IPS-18a (cell line): ENCODE data around the gene ELANE.

Source experiments
- H3K27ac ChIP-seq: one replicate; pipeline ENCODE4 v1.5.1; 2013; ENCODE audit warnings: low read length
- H3K27me3 ChIP-seq: one replicate; pipeline ENCODE4 v1.6.1; 2013; ENCODE audit warnings: mild to moderate bottlenecking, low read length; ENCODE audit not compliant: control insufficient read depth, insufficient read depth
- H3K36me3 ChIP-seq: one replicate; pipeline ENCODE4 v1.6.1; 2013; ENCODE audit warnings: low read depth, low read length; ENCODE audit not compliant: control insufficient read depth
- H3K4me1 ChIP-seq: one replicate; pipeline ENCODE4 v1.6.1; 2013; ENCODE audit warnings: low read depth, low read length; ENCODE audit not compliant: control insufficient read depth
- H3K4me3 ChIP-seq: one replicate; pipeline ENCODE4 v1.5.1; 2013; ENCODE audit warnings: low read length
- H3K9ac ChIP-seq: one replicate; pipeline ENCODE4 v1.6.1; 2013; ENCODE audit warnings: mild to moderate bottlenecking, low read length, moderate library complexity
- H3K9me3 ChIP-seq: one replicate; pipeline ENCODE4 v1.6.1; 2013; ENCODE audit warnings: low read depth, low read length; ENCODE audit not compliant: control insufficient read depth

ELANE gene

DNA sequence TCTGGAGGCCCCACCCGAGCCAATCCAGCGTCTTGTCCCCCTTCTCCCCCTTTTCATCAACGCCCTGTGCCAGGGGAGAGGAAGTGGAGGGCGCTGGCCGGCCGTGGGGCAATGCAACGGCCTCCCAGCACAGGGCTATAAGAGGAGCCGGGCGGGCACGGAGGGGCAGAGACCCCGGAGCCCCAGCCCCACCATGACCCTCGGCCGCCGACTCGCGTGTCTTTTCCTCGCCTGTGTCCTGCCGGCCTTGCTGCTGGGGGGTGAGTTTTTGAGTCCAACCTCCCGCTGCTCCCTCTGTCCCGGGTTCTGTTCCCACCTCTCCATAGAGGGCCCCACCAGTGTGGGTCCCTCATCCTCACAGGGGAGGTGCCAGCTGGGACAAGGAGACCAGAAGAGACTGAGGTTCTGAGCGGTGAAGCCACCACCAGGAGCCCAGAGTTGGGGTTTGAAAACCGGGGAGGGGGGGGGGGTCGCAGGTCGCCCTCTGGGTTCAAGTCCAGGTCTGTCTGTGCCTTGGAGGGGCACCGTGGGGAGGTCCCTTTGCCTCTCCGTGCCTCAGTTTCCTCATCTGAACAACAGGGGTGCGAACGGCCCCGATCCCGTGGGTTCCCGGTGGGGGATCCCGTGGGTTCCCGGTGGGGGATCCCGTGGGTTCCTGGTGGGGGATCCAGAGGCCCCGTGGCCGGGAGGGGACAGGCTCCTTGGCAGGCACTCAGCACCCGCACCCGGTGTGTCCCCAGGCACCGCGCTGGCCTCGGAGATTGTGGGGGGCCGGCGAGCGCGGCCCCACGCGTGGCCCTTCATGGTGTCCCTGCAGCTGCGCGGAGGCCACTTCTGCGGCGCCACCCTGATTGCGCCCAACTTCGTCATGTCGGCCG lies at the start of gene ELANE:
TSS of gene ELANE (plus strand) at position 168 of the 878 bp plus-strand sequence. CDS start at position 194, 26 bp downstream.
- H3K36me3 ChIP-seq: no peaks in the 10 kb centered on the region
- no peaks in the 10 kb centered on the region for H3K27me3 ChIP-seq
- no peaks in the 10 kb centered on the region for H3K4me1 ChIP-seq
- H3K9me3 ChIP-seq: no peaks in the 10 kb centered on the region
- H3K9ac ChIP-seq: no peak within 1 kb of the TSS
- H3K4me3 ChIP-seq: no peak within 1 kb of the TSS
- no peak within 1 kb of the TSS for H3K27ac ChIP-seq

DNA sequence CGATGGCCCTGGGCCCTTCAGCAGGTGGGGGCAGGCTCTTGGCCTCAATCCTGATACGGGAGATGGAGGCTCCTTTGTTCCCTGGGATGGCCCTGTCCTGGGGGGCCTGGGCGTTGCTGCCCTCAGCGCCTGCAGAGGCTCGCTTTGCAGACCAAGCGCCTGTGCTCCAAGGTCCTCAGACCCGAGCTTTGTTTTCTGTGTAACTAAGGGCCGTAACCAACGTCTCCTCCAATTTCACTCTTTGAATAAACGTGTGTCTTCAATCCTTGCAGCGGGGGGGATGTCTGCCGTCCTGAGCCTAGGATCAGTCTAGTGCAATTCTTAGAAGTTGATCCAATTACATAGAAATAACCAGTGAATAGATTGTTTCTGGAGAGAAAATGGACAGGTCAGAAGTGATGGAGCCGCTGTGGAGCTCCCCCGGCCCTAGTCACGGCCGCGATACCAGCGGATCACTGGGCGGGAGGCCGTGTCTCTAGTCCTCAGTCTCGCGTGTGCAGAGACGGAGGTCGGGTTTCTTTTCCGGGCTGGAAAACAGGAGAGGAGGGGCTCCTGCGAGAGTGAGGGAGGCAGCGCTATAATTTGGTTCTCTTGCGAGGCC lies 49.5 kb upstream of the ELANE start:
- no peaks in the 10 kb centered on the region for H3K9me3 ChIP-seq
- peaks cover 13% of the 10 kb centered on the region for H3K4me1 ChIP-seq
- H3K9ac ChIP-seq: no peak overlapping the region
- no peak overlapping the region for H3K27ac ChIP-seq
- no peaks in the 10 kb centered on the region for H3K27me3 ChIP-seq
- H3K4me3 ChIP-seq: no peak overlapping the region
- H3K36me3 ChIP-seq: peaks cover 76% of the 10 kb centered on the region

DNA sequence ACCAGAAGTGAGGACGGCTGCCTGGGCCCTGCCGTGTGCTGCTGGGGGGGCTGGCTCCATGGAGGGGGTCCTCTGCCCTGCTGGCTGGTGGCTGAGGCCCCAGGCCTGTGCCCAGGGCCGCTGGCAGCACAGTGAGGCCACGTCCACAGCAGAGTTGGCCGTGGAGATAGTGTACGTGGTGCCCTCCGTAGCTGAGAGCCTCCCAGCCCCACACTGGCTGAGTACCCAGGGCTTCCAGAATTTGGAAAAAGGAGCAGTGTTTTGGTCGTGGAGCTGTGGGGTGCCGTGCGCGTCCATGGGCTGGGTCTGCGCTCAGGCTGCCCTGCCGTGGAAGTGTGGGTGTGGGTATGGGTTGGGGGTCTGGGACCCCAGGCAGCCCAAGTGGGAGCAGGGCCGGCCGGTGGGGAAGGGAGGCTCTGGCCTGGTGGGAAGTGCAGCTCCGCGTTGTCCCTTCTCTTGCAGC lies 49.0 kb upstream of the ELANE start:
- H3K36me3 ChIP-seq: peaks cover 81% of the 10 kb centered on the region
- H3K27ac ChIP-seq: no peak overlapping the region
- no peaks in the 10 kb centered on the region for H3K9me3 ChIP-seq
- no peaks in the 10 kb centered on the region for H3K27me3 ChIP-seq
- peaks cover 13% of the 10 kb centered on the region for H3K4me1 ChIP-seq
- no peak overlapping the region for H3K9ac ChIP-seq
- no peak overlapping the region for H3K4me3 ChIP-seq

DNA sequence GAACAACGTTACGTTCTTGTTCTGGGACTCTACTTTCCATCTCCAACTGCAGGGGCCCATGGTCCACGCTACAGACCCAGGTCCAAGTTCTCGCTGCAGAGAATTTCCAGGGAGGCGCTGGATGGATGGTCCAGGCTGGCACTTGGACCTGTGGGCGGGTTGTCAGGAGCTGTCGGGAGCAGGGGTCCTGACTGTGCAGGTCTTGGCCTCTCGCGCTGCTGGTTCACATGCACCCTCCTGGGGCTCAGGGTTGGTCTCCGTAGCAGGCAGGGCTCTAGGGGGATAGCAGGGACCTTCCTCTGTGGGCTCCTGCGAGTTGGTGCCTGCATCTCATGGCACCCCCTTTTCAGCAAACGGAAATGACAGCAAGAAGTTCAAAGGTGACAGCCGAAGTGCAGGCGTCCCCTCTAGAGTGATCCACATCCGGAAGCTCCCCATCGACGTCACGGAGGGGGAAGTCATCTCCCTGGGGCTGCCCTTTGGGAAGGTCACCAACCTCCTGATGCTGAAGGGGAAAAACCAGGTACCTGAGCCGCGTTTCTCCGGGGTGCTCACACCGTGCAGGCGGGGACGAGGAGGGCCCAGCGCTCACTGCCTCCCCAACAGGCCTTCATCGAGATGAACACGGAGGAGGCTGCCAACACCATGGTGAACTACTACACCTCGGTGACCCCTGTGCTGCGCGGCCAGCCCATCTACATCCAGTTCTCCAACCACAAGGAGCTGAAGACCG lies 48.3 kb upstream of the ELANE start:
- no peaks in the 10 kb centered on the region for H3K27me3 ChIP-seq
- H3K27ac ChIP-seq: no peak overlapping the region
- peaks cover 86% of the 10 kb centered on the region for H3K36me3 ChIP-seq
- no peak overlapping the region for H3K4me3 ChIP-seq
- no peak overlapping the region for H3K9ac ChIP-seq
- no peaks in the 10 kb centered on the region for H3K9me3 ChIP-seq
- peaks cover 13% of the 10 kb centered on the region for H3K4me1 ChIP-seq

DNA sequence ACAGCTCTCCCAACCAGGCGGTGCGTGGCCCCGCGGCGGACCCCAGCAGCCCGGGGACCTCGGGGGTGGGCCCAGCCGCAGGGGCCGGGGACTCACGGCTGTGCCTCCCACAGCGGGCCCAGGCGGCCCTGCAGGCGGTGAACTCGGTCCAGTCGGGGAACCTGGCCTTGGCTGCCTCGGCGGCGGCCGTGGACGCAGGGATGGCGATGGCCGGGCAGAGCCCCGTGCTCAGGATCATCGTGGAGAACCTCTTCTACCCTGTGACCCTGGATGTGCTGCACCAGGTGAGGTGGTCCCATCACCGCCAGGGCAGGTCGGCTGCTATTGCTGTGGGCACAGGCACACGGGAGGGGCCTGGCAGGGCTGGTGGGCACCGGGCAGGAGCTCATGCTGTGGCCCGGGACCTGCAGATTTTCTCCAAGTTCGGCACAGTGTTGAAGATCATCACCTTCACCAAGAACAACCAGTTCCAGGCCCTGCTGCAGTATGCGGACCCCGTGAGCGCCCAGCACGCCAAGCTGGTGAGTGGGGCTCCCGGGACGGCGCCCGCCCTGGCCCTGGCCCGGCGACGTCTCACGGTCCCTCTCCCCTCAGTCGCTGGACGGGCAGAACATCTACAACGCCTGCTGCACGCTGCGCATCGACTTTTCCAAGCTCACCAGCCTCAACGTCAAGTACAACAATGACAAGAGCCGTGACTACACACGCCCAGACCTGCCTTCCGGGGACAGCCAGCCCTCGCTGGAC lies 47.5 kb upstream of the ELANE start:
- H3K27ac ChIP-seq: no peak overlapping the region

DNA sequence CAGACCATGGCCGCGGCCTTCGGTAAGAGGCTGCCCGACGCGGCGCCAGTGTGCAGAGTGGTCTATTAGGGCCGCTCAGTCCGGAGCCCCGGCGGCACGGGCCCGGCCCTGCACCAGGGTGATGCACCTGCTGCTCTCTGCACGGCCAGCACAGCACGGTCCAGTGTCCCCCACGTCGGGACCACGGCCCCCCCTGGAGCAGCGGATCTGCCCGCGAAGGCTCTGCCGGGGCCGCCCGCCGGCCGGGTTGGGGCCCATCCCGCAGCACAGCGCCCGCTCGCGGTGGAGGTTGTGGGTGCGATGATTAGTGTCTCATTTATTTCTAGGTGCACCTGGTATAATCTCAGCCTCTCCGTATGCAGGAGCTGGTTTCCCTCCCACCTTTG lies 46.9 kb upstream of the ELANE start:
- no peak overlapping the region for H3K4me3 ChIP-seq
- H3K4me1 ChIP-seq: peaks cover 7% of the 10 kb centered on the region
- peaks cover 88% of the 10 kb centered on the region for H3K36me3 ChIP-seq
- no peak overlapping the region for H3K9ac ChIP-seq
- no peaks in the 10 kb centered on the region for H3K9me3 ChIP-seq
- H3K27ac ChIP-seq: no peak overlapping the region
- H3K27me3 ChIP-seq: no peaks in the 10 kb centered on the region

More for the DNA sequence above, 47.5 kb upstream of the ELANE start:
- Histone ChIP-seq H3K36me3 (peaks cover 87% of the 10 kb centered on the region), H3K27me3 (no peaks in the 10 kb centered on the region), H3K4me3 (no peak overlapping the region), H3K4me1 (peaks cover 9% of the 10 kb centered on the region), H3K9me3 (no peaks in the 10 kb centered on the region), H3K9ac (no peak overlapping the region)

DNA sequence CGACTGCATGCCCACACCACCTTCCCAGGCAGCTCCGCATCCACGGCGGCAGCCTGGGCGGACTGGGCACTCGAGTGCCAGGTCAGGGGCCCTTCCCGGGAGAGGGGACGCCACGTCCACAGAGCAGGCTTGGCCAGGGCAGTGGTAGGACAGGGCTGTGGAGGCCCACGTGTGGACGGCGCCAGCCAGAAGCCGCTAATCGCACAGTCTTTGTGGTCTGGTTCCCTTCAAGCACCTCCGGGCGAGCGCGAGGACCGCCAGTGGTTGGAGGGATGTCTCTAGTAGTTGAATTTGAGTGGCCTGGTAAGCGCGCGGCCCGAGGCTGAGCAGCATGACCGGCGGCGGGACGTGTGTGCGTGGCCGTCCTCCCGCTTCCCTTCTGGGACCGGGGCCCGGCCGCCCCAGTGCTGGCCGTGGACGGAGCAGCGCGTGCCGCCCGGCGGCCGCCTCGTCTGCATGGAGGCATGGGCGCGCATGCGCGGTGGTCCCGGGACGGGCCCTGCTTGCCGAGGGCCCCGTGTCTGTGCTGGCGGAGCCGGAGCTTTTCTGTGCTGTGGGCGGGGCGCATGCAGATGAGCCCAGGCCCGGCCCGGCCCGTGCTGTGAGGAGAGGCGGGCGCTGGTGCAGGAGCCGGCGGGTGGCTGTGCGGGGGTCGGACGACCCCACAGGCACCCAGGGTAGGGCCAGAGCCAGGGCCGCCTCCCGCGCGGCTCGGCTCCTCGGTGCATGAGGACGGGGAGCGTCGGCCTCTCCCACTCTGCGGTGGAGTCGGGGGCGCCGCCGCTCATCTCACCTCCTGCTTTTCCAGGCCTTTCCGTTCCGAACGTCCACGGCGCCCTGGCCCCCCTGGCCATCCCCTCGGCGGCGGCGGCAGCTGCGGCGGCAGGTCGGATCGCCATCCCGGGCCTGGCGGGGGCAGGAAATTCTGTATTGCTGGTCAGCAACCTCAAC lies 46.2 kb upstream of the ELANE start:
- H3K36me3 ChIP-seq: peaks cover 88% of the 10 kb centered on the region
- no peak overlapping the region for H3K27ac ChIP-seq

DNA sequence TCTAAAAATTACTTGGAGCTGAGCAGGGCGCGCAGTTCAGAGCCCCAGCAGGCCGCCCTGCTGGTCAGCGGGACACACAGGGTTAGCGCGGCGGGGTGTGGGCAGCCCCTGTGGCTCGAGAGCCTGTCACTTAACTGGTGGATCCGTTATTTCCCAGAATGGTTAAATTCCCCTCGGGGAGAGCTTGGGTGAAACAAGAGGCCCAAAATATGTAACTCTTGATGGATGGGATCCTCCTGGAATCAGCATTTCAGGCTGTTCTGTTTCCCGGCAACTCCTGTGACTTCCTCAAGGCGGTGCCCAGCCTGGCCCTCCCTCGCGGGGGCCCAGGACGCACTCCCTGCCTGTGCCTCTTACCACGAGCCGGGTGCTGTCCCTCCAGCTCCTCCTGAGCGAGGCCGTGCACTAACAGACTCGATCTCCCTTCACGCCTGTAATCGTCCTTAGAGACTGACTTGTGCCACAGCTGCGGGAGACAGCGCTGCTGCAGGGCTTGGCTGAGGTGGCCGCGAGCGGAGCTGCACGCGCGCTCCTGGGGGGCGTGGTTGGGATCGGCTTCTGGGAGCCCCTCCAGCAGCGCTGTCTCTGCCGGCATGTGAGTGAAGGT lies 45.2 kb upstream of the ELANE start:
- H3K36me3 ChIP-seq: peaks cover 88% of the 10 kb centered on the region
- no peak overlapping the region for H3K9ac ChIP-seq
- H3K9me3 ChIP-seq: no peaks in the 10 kb centered on the region
- H3K4me1 ChIP-seq: no peaks in the 10 kb centered on the region
- no peak overlapping the region for H3K27ac ChIP-seq
- no peaks in the 10 kb centered on the region for H3K27me3 ChIP-seq
- no peak overlapping the region for H3K4me3 ChIP-seq

More for the DNA sequence above, 46.2 kb upstream of the ELANE start:
- H3K4me3 ChIP-seq: no peak overlapping the region
- H3K9me3 ChIP-seq: no peaks in the 10 kb centered on the region
- no peak overlapping the region for H3K9ac ChIP-seq
- H3K4me1 ChIP-seq: peaks cover 5% of the 10 kb centered on the region
- no peaks in the 10 kb centered on the region for H3K27me3 ChIP-seq

DNA sequence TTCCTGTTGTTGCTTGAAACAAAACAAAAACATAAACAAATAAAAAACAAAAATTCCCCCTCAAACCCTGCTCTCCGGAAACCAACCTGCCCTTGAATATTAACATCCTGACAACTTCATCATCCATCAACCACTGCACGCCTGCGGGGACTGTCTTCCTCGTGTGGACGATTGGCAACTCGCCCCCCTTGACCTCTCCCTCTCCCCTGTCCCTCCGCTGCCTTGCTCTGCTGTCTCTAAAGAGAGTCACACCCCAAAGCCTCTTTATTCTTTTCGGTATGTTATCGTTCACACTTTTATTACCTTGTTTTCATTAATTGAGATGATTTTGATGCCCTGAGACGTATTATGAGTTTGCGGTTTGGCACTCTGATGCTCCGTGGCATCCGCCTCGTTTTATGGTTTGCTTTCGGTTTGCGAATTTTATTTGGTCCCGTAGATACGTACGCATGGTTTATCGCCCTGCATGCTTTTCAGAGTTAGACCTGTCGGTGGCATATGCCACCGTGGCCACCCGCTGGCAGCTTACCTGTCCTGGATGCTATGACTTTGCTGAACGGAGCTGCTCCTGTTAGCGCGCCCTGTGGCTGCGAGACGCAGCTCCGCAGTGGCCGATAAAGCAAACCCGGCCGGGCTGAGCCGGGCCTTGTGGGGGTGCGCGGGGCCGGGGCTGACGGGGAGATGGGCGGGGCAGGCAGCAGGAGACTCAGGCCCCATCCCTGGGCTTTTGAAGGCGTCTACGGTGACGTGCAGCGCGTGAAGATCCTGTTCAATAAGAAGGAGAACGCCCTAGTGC lies 44.3 kb upstream of the ELANE start:
- Histone ChIP-seq H3K9ac (no peak overlapping the region), H3K4me1 (no peaks in the 10 kb centered on the region), H3K4me3 (no peak overlapping the region), H3K9me3 (no peaks in the 10 kb centered on the region), H3K27me3 (no peaks in the 10 kb centered on the region), H3K27ac (no peak overlapping the region), H3K36me3 (peaks cover 87% of the 10 kb centered on the region)
